ENCODE results near the gene MICB. TPM values are rescaled to one million over a fixed set of nuclear protein-coding genes. Genes with fewer than 3 reads are reported as not detected.
A peak's percentile ranks its signal among the peaks of the same experiment; 100 is the strongest.

MICB gene
- total and polyA plus RNA-seq, 2 of the 8 experiments (the other 6 are each of a cell fraction or from before 2014, with no cell fraction given) = 16.2 to 25.3 TPM

GRCh38 chr6:31450751-31451150, 47.2 kb upstream of the MICB start:
- Histone ChIP-seq H3K4me3 (ENCODE audit: extremely low read depth in 1 of 4, insufficient read depth in 2 of 4, low read depth in 3 of 4, low read length in 4 of 4) (no peak overlapping the region), H4K5ac (ENCODE audit: insufficient read length, low read depth, low read length) (no peak overlapping the region), H3K4ac (replicated peaks; ENCODE audit: insufficient read length, low read depth, low read length) (no peak overlapping the region), H3K27me3 (replicated peaks in 1 of 4; ENCODE audit: control insufficient read depth in 3 of 4, extremely low read depth in 1 of 4, insufficient read depth in 3 of 4, low read length in 3 of 4) (no peaks in the 10 kb centered on the region), H2BK5ac (ENCODE audit: low read depth, low read length) (no peak overlapping the region), H3K79me2 (ENCODE audit: control insufficient read depth in 1 of 2, insufficient read depth in 2 of 2, low read length in 2 of 2) (no peaks in the 10 kb centered on the region), H3K4me1 (replicated peaks in 1 of 4; ENCODE audit: control insufficient read depth in 3 of 4, insufficient read depth in 4 of 4, low read length in 3 of 4) (peaks cover 0 to 3% (median 0%) of the 10 kb centered on the region in 4 experiments; a peak in 1 of 7 replicates), H4K91ac (replicated peaks; ENCODE audit: insufficient read length, low read length) (no peak overlapping the region), H3K27ac (ENCODE audit: low read depth, low read length) (no peak overlapping the region), H3K79me1 (ENCODE audit: low read depth, low read length) (no peaks in the 10 kb centered on the region), H3K9ac (replicated peaks in 1 of 4; ENCODE audit: extremely low read depth in 1 of 4, low read depth in 3 of 4, low read length in 3 of 4) (no peak overlapping the region), H2BK12ac (ENCODE audit: low read depth, low read length) (no peak overlapping the region), H4K8ac (ENCODE audit: extremely low read depth, insufficient read depth, low read length) (no peak overlapping the region), H3K36me3 (ENCODE audit: control insufficient read depth in 2 of 4, insufficient read depth in 4 of 4, low read length in 3 of 4) (no peaks in the 10 kb centered on the region), H3K23me2 (ENCODE audit: low read depth, low read length) (no peaks in the 10 kb centered on the region), H2AK5ac (ENCODE audit: low read depth, low read length) (no peak overlapping the region), H2AFZ (ENCODE audit: low read length) (no peak overlapping the region), H3K14ac (ENCODE audit: insufficient read length) (no peak overlapping the region), H3K9me3 (ENCODE audit: insufficient read depth in 2 of 2, low read depth in 1 of 2, low read length in 1 of 2) (no peaks in the 10 kb centered on the region), H2BK15ac (ENCODE audit: low read length) (no peak overlapping the region), H2BK20ac (ENCODE audit: low read length) (no peak overlapping the region), H4K20me1 (replicated peaks in 1 of 2; ENCODE audit: control insufficient read depth in 1 of 2, insufficient read depth in 2 of 2, low read length in 2 of 2) (no peaks in the 10 kb centered on the region), H3K18ac (ENCODE audit: extremely low read depth, low read length) (no peak overlapping the region), H2BK120ac (replicated peaks; ENCODE audit: low read depth, low read length) (no peak overlapping the region), H3K56ac (replicated peaks; ENCODE audit: insufficient read length, low read depth, low read length) (no peak overlapping the region), H3K23ac (ENCODE audit: insufficient read length) (no peak overlapping the region), H3K4me2 (ENCODE audit: insufficient read depth in 1 of 2, low read depth in 2 of 2, low read length in 2 of 2) (no peak overlapping the region)
- DNase-seq (ENCODE audit: low read depth in 1 of 2, low spot score in 2 of 2) = peak in 1 of 2 experiments; percentile 6
- POLR2A ChIA-PET (ENCODE audit: partially characterized antibody) = no interaction called here
- FAIRE-seq = no peak
- WGBS, 2 experiments (ENCODE audit: extremely low coverage in 1 of 2, insufficient coverage in 1 of 2, insufficient read length in 1 of 2, insufficient replicate concordance in 2 of 2, low coverage in 1 of 2, low lambda C conversion rate in 2 of 2, missing lambda C conversion rate in 1 of 2) = 80% methylated on average over 4 of the region's 4 CpGs; no CpG with 5 or more reads in 1 of the 2 experiments
- CTCF ChIA-PET (ENCODE audit: partially characterized antibody) = no interaction called here
- TF ChIP-seq TAF1 (IDR thresholded peaks at IDR 0.05; ENCODE audit: low read depth, low read length) (no peak), FOSL1 (IDR thresholded peaks at IDR 0.05; ENCODE audit: insufficient read depth, low read depth, low read length) (no peak), GTF2F1 (IDR thresholded peaks at IDR 0.05; ENCODE audit: borderline replicate concordance, low read depth, low read length) (no peak), SIX5 (IDR thresholded peaks at IDR 0.05; ENCODE audit: low read depth, low read length) (no peak), BCL11A (IDR thresholded peaks at IDR 0.05; ENCODE audit: low read depth in 2 of 2, low read length in 2 of 2) (no peak), TEAD4 (IDR thresholded peaks at IDR 0.05; ENCODE audit: low read depth, low read length) (no peak), RAD21 (IDR thresholded peaks at IDR 0.05 in 1 of 2, conservative IDR thresholded peaks at IDR 0.05 in 1 of 2; ENCODE audit: low read depth in 2 of 2, low read length in 2 of 2) (no peak), CREB1 (IDR thresholded peaks at IDR 0.05) (no peak), RNF2 (IDR thresholded peaks at IDR 0.05; ENCODE audit: borderline replicate concordance, low read depth, low read length, missing control alignments, poor library complexity, severe bottlenecking) (no peak), JUN (IDR thresholded peaks at IDR 0.05; ENCODE audit: low read depth, low read length) (no peak), MAFK (IDR thresholded peaks at IDR 0.05; ENCODE audit: low read depth, low read length) (no peak), ATF3 (IDR thresholded peaks at IDR 0.05; ENCODE audit: insufficient read depth, low read depth, low read length) (no peak), CTBP2 (IDR thresholded peaks at IDR 0.05; ENCODE audit: borderline replicate concordance, insufficient read depth, insufficient read length, low read length) (no peak), KDM4A (IDR thresholded peaks at IDR 0.05; ENCODE audit: low read depth, low read length, severe bottlenecking) (no peak)
